Measurements from ENCODE around the gene C3orf18.
"Not testable (repeated sequence)": the region's sequence is repeated elsewhere in the genome, so short reads cannot be mapped to it uniquely, and the experiment has no call there.

C3orf18 gene

GRCh38 chr3:50519471-50520089, 48.0 kb downstream of the C3orf18 start:
- DNase-seq: peak; percentile 68

GRCh38 chr3:50518436-50518835, 49.1 kb downstream of the C3orf18 start:
- no peak for DNase-seq

- DNase-seq: no peak
Observed at GRCh38 chr3:50517721-50518206, 49.8 kb downstream of the C3orf18 start.

GRCh38 chr3:50516440-50516871, 51.1 kb downstream of the C3orf18 start:
- DNase-seq: no peak

- no peak for DNase-seq
Observed at GRCh38 chr3:50515565-50516439, 51.7 kb downstream of the C3orf18 start.

GRCh38 chr3:50512908-50513307, 54.6 kb downstream of the C3orf18 start:
- not testable (repeated sequence) for DNase-seq

GRCh38 chr3:50512131-50512530, 55.4 kb downstream of the C3orf18 start:
- DNase-seq: no peak

- no peak for DNase-seq
Observed at GRCh38 chr3:50510325-50510724, 57.2 kb downstream of the C3orf18 start.

GRCh38 chr3:50509715-50510114, 57.8 kb downstream of the C3orf18 start:
- no peak for DNase-seq

GRCh38 chr3:50508821-50509220, 58.7 kb downstream of the C3orf18 start:
- DNase-seq: no peak

Data from T-helper 9 cell (primary cell).